Naive thymus-derived CD8-positive, alpha-beta T cell (primary cell): Measurements from ENCODE around the gene ROR1. TPM values are rescaled to one million over a fixed set of nuclear protein-coding genes. Genes with fewer than 3 reads are reported as not detected.

Experiments
- ATAC-seq, 2 donors: fragments of 150-1000 bp; cut with Tn5 transposase in 1 of 2; sonication (Bioruptor Pico), chemical (Tn5 transposase) in 1 of 2; 1 replicate in 1 of 2; 2 replicates in 1 of 2; pipeline ENCODE4 v1.10.0; 2021; ENCODE audit warnings: mild to moderate bottlenecking in 2 of 2, moderate library complexity in 2 of 2
- POLR2A ChIA-PET: fragments of 350-600 bp; sonication (Branson Sonifier 250); formaldehyde crosslinking; loops from one replicate; lab custom pipeline; 2021; ENCODE audit warnings: antibody characterized with exemption; lab: Charles Lee
- DNase-seq, 10 donors: peaks; one replicate each; pipeline versions ENCODE4 v3.0.0 to v3.0.0-alpha.2; 2020 to 2022
- H3K27ac Mint-ChIP-seq, 10 donors: one replicate each; pipeline ENCODE4 v1.8.0; 2020 to 2022; ENCODE audit warnings: mild to moderate bottlenecking in 10 of 10, mixed read lengths in 10 of 10, moderate library complexity in 4 of 10, inconsistent platforms in 1 of 10
- H3K27me3 Mint-ChIP-seq, 5 donors: one replicate each; pipeline ENCODE4 v1.8.0; 2021 to 2022; ENCODE audit warnings: mixed read lengths in 5 of 5
- H3K36me3 Mint-ChIP-seq, 3 donors: one replicate each; pipeline ENCODE4 v1.8.0; 2020 to 2022; ENCODE audit warnings: mixed read lengths in 3 of 3, mild to moderate bottlenecking in 2 of 3, inconsistent platforms in 1 of 3
- H3K4me1 Mint-ChIP-seq, 4 donors: one replicate each; pipeline ENCODE4 v1.8.0; 2021 to 2022; ENCODE audit warnings: mixed read lengths in 4 of 4
- H3K4me3 Mint-ChIP-seq, 10 donors: one replicate each; pipeline ENCODE4 v1.8.0; 2020 to 2022; ENCODE audit warnings: mild to moderate bottlenecking in 10 of 10, mixed read lengths in 10 of 10, moderate library complexity in 6 of 10, inconsistent platforms in 1 of 10
- H3K9me3 Mint-ChIP-seq, 9 donors: one replicate each; pipeline ENCODE4 v1.8.0; 2020 to 2022; ENCODE audit warnings: mixed read lengths in 9 of 9, mild to moderate bottlenecking in 3 of 9, inconsistent platforms in 1 of 9, moderate library complexity in 1 of 9
- polyA plus RNA-seq, 3 donors: library from polyadenylated mRNA; unstranded; fragments of 300-500 nt; fragmentation: Illumina TruSeq; gene quantifications; one replicate each; pipeline ENCODE4 v1.2.3, GENCODE V29; 2021
- total RNA-seq, 8 experiments: library from RNA in 2 of 8; stranded (reverse) in 2 of 8; gene quantifications; one replicate each; pipeline ENCODE4 v1.2.3 and lab custom pipeline; 2021 to 2026

The ROR1 gene
- total and polyA plus RNA-seq, 5 experiments from 2014 or later, result 0.44 to 0.80 TPM; not detected in 3

DNA sequence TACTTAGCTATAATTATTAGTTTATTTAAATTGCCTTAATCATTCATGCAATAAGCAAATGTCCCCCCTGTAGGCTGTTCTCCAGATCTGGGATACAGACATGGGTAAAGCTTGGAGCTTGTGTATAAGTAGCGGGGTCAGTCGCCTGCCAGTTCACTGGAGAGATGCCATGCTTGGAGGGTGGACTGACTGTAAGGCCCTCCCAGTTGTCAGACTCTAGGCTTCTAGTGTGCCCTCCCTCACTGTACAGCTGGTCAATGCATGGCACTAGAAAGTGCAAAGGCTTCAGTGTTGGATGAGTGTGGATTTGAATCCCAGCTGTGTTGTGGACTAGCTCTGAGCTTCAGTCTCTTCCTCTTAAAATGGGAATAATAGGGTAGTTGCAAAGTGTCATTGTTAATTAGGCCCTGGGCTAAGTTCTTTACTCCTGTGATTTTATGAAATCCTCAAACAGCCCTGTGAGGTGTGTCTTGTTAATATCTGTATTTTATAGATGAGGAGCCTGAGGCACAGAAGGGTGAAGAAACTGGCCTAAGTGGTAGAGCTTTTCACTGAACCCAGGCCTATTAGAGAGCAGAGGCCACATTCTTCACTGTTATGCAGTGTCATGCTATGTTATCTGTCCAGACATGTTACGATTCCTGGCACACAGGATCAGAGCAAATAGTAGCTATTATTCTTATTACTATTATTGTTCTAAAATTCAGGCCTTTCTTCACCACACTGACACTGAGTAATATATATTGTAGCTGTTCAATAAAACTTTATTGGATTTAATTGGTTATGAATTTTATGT, 85.9 kb downstream of the ROR1 start:
- Mint-ChIP-seq H3K27me3 (peaks cover 0 to 7% (median 0%) of the 10 kb centered on the region in 5 donors), H3K4me3 (no peak overlapping the region), H3K36me3 (peaks cover 0 to 13% (median 4%) of the 10 kb centered on the region in 3 donors), H3K4me1 (no peaks in the 10 kb centered on the region), H3K9me3 (peaks cover 5 to 37% (median 15%) of the 10 kb centered on the region in 9 donors), H3K27ac (no peak overlapping the region)
- POLR2A ChIA-PET, result no interaction called here
- no peak for DNase-seq
- no peak for ATAC-seq

DNA sequence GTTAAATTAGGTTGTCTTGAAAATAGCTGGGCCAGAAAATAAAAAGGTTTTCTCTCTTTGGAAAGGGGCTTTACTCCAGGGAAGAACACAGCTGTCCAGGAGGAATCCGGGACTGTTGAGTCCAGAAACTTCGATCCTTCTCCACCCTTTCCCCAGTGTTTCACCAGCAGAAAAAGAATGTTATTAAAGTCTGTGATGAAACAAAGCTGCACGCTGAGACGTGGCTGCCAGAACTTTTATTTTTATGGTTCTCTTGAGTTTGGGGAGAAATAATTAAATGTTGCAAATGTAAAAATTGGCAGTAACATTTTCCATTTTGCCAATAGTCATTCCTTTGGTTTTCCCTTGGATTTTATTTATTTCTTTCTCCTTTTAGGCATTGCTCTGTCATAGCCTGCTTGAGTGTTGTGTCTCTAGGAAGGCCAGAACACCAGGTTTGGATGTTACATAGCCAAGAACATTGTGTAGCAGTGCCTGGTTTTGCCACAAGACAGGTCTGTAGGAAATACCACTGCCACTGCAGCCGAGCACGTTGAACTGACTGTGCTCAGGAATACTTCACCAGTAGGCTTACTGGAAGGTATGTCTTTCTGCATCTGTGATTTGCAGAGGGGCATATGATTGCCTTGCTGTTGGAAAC, 87.4 kb downstream of the ROR1 start:
- ATAC-seq, result no peak
- Mint-ChIP-seq H3K36me3 (peaks cover 0 to 9% (median 4%) of the 10 kb centered on the region in 3 donors), H3K27me3 (peaks cover 0 to 7% (median 0%) of the 10 kb centered on the region in 5 donors), H3K9me3 (peaks cover 1 to 24% (median 8%) of the 10 kb centered on the region in 9 donors), H3K4me3 (no peak overlapping the region), H3K4me1 (no peaks in the 10 kb centered on the region), H3K27ac (no peak overlapping the region)
- no peak for DNase-seq
- POLR2A ChIA-PET, result no interaction called here

DNA sequence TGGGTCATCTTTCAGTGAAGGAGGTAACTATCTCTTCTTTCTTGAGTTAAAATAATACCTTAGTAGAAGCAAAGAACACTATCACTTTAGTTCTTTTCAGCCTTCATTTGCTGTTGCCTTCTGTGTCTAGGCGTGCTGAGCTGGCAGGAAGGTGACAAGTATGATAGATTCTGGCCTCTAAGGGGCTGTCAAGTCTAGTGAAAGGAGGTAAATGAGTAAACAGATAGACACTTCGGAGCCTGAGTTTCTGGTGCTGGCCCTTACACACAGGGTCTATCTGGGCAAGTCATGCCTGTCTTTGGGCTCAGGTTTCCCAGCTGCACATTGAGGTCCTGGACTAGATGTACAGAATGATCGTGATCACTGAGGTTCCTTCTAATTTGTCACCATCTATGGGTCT, 89.3 kb downstream of the ROR1 start:
- Mint-ChIP-seq H3K27me3 (peaks cover 0 to 5% (median 0%) of the 10 kb centered on the region in 5 donors), H3K27ac (no peak overlapping the region), H3K36me3 (no peaks in the 10 kb centered on the region), H3K4me1 (no peaks in the 10 kb centered on the region), H3K4me3 (no peak overlapping the region), H3K9me3 (peaks cover 0 to 5% (median 0%) of the 10 kb centered on the region in 9 donors)
- POLR2A ChIA-PET, result no interaction called here
- ATAC-seq, result no peak
- no peak for DNase-seq

DNA sequence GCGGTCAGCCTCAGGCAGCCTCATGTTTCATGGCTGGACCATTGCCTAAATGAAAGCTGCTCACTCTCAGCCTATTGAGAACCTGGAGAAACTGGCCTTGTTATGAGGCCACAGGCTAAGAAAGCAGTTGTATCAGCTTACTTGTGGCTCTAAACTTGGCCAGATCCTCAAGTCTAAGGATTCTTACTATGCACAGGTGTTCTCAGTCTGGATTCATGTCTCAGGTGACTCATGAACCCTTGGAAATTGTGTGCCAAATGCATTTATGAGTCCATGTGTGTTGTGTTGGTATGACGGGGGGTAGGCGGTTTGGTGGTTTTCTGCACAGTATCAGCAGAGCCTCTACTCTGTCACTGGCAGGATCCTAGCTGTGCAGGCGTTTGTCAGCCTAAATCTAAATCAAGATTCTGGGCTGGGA, 90.4 kb downstream of the ROR1 start:
- POLR2A ChIA-PET, result no interaction called here
- no peak overlapping the region for H3K4me3 Mint-ChIP-seq
- no peaks in the 10 kb centered on the region for H3K9me3 Mint-ChIP-seq
- no peaks in the 10 kb centered on the region for H3K36me3 Mint-ChIP-seq
- ATAC-seq, result no peak
- DNase-seq, result no peak
- H3K27me3 Mint-ChIP-seq, result peaks cover 0 to 4% (median 0%) of the 10 kb centered on the region in 5 donors
- no peak overlapping the region for H3K27ac Mint-ChIP-seq
- no peaks in the 10 kb centered on the region for H3K4me1 Mint-ChIP-seq

DNA sequence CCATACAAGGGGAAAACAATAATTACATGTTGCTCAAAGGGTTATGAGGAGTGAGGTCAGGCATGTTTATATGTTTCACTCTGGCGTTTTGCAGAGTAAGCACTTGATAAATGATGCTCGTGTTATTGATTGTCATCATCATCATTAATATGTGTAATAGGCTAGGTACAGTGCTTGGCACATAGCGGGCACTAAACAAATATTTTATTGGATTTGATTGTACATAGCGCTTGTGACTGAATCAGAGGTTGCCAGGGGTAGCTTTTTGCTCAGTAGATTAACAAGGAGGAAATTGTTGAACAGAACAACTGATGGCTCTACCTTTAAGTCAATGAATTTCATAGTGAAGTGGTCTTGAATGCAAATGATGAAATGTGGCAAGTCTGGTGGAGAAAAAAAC, 91.7 kb downstream of the ROR1 start:
- Mint-ChIP-seq H3K27me3 (peaks cover 0 to 3% (median 1%) of the 10 kb centered on the region in 5 donors), H3K4me3 (no peak overlapping the region), H3K9me3 (no peaks in the 10 kb centered on the region), H3K36me3 (no peaks in the 10 kb centered on the region), H3K27ac (no peak overlapping the region), H3K4me1 (no peaks in the 10 kb centered on the region)
- POLR2A ChIA-PET, result no interaction called here
- ATAC-seq (no peak), DNase-seq (no peak)

DNA sequence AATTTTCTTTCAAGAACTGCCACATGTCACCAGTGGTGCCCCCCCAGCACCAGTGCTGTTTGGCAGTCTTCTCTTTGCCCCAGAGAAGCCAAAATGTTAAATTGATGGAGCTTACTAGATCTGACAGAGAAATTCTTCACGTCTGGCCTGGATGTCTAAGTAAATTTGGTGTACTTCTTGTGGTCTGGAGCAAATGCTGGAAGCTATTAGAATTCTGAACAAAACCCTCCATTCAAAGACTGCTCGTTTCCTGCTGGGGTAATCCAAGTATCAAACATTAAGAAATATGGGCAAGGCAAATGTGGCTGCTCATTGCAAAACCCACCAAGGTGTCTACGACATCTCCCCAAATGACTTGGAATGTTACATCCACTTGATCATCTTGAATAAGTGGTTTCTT, 92.3 kb downstream of the ROR1 start:
- no peaks in the 10 kb centered on the region for H3K9me3 Mint-ChIP-seq

DNA sequence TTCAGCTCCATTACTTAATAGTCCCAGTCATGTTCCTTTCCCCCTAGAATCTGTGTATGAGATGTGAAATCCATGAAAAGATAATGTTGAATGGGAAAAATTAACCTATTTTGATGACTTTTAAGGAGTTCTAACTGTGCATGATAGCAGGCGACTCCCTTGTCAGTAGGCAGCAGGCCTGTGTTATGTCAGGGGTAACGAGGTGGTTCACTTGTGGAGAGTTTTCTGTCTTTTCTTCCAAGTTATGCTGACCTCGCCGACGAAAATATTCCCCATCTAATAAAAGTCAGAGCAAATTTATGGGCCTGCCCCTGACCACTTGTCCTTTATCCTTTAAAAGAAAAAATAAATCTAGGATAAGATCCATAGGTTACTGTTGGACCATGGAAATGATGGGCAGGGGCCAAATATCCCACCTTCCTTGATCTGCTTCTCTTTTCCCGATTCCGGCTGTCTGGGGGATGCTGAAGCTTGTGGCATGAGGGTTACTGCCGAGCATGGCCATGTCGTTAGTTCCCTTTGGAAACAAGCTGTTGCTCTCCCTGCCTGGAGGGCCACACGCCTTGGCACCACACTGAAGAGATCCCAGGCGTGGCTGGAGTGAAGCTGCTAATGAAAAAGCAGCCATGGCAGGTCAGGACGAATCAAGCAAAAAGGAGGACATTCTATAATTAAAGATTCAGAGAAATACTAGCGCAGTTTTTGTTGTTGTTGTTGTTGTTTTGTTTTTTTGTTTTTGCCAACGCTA, 93.8 kb downstream of the ROR1 start:
- no peak for ATAC-seq
- no peaks in the 10 kb centered on the region for H3K36me3 Mint-ChIP-seq
- H3K27ac Mint-ChIP-seq, result peak overlapping the region in 1 of 10 donors; percentile 6
- no peaks in the 10 kb centered on the region for H3K9me3 Mint-ChIP-seq
- POLR2A ChIA-PET, result no interaction called here
- no peak for DNase-seq
- H3K4me1 Mint-ChIP-seq, result no peaks in the 10 kb centered on the region
- H3K4me3 Mint-ChIP-seq, result no peak overlapping the region
- H3K27me3 Mint-ChIP-seq, result peaks cover 0 to 3% (median under 1%) of the 10 kb centered on the region in 5 donors

More for the DNA sequence above, 92.3 kb downstream of the ROR1 start:
- Mint-ChIP-seq H3K4me3 (no peak overlapping the region), H3K27me3 (peaks cover 0 to 3% (median 3%) of the 10 kb centered on the region in 5 donors), H3K36me3 (no peaks in the 10 kb centered on the region), H3K27ac (no peak overlapping the region), H3K4me1 (no peaks in the 10 kb centered on the region)
- ATAC-seq (no peak), DNase-seq (no peak)
- POLR2A ChIA-PET, result no interaction called here

DNA sequence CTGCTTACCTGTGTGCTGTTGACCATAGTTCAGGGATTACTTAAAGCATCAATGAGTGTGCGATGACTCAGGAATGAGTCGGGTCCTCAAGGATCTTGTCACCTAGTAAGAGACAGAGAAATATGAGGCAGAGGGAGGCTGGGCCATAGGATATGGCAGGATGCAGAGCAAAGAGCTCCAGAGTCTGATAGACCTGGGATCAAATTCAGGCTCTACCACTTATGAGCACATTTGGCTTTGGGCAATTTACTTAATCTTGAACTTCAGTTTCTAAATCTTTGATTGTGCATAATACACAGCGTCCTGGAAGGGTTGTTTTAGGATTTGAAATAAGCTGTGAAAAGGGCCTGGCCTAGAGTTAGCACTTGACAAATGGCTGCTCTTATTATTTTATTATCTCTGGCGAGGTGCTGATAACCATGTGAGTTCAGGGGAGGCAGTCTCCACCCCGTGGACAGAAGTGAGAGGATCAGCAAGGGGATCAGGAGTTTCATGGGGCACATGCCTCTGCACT, 94.5 kb downstream of the ROR1 start:
- Mint-ChIP-seq H3K27me3 (peaks cover 0 to 3% (median 0%) of the 10 kb centered on the region in 5 donors), H3K4me3 (no peak overlapping the region), H3K27ac (no peak overlapping the region), H3K4me1 (no peaks in the 10 kb centered on the region), H3K36me3 (no peaks in the 10 kb centered on the region), H3K9me3 (no peaks in the 10 kb centered on the region)
- no peak for ATAC-seq
- POLR2A ChIA-PET, result no interaction called here
- no peak for DNase-seq

DNA sequence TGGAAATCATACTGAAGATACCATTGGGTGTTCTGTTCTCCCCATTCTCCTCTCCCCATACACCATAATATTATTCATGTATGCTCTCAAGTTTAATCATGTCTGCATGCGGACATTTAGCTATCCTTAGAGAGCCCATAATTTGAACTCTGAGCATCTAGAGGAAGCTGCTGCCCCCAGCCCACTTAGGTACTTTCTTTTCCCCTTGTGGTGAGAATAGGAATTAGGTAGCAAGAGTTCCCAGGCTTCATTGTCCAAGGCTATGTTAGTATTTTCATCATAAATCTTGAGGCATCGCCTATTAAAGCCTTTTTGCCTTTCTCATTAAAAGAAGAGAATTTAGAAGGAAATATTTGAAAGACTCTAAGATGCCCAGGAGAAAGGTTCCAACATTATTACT, 96.3 kb downstream of the ROR1 start:
- Mint-ChIP-seq H3K4me3 (no peak overlapping the region), H3K9me3 (no peaks in the 10 kb centered on the region), H3K36me3 (no peaks in the 10 kb centered on the region), H3K27me3 (peaks cover 0 to 3% (median 1%) of the 10 kb centered on the region in 5 donors), H3K4me1 (no peaks in the 10 kb centered on the region), H3K27ac (no peak overlapping the region)
- ATAC-seq (no peak), DNase-seq (no peak)
- POLR2A ChIA-PET, result no interaction called here

DNA sequence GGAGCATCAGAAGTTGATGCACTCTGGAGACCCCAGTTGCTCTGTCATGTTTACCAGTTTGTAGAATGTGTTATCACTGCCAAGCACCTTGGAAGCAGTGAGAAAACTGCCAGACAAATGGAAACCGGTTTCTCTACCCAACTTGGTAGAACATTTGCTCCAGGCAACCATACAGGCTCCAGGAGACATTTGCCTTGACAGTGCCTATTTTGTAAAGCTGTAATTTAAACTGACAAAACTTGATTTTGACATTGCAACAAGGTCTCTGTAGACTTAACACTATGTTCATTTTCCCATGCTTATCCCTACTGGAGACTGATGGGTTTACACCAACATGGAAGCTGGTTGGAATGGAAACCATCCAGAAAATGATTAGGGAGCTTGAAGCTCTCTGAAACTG, 97.6 kb downstream of the ROR1 start:
- no peak for ATAC-seq
- H3K9me3 Mint-ChIP-seq, result no peaks in the 10 kb centered on the region
- no peak for DNase-seq
- no peaks in the 10 kb centered on the region for H3K4me1 Mint-ChIP-seq
- peaks cover 0 to 3% (median 1%) of the 10 kb centered on the region in 5 donors for H3K27me3 Mint-ChIP-seq
- H3K36me3 Mint-ChIP-seq, result no peaks in the 10 kb centered on the region
- no peak overlapping the region for H3K27ac Mint-ChIP-seq
- POLR2A ChIA-PET, result no interaction called here
- H3K4me3 Mint-ChIP-seq, result no peak overlapping the region

DNA sequence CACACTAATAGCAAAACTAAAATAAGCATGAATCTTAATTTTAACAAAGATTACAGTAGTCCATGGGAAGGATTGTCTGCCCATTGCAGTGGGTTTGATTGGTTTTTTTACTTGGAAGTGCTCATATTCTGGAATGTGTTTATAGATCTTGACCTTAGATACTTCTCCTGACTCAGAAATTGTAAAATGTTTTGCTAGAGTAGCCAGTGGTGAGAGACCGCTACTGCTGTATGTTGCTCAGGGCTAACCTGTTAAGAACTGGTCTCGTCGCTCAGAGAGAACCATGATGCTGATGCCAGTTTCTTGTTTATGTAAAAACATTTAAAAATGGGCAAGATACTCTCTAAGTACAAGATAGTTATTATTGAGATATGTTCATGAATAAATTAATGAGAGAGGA, 99.9 kb downstream of the ROR1 start:
- ATAC-seq (no peak), DNase-seq (no peak)
- POLR2A ChIA-PET, result no interaction called here
- no peak overlapping the region for H3K4me3 Mint-ChIP-seq
- H3K27me3 Mint-ChIP-seq, result peaks cover 0 to 6% (median 1%) of the 10 kb centered on the region in 5 donors
- no peaks in the 10 kb centered on the region for H3K4me1 Mint-ChIP-seq
- H3K27ac Mint-ChIP-seq, result no peak overlapping the region
- no peaks in the 10 kb centered on the region for H3K9me3 Mint-ChIP-seq
- no peaks in the 10 kb centered on the region for H3K36me3 Mint-ChIP-seq

DNA sequence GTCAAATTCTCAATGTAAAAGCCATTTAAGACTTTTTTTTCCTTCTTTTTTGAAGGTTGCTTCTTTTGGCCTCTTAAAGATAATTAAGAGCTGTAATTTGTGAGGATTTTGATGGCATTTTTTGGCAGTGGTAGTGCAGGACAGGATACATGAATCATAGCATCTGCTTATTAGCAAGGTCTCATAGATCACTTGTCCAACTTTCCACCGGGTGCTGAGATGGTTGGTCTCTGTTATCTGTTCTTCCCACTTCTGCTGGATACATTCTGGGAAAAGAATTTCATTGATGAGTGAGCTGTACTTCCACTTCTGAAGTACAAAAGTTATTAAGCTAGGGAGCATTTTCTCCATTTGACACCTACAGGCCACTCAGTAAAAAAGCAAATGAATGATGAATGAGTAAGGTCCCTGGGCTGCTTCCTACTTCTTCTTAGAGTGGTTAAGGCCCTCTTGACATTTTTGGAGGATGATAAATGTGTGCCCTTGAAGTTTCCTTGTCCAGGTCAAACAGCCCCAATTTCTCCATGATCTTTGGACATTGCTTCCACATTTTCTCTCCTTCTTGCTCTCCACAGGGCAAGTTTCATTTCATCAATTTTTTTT, 100.6 kb downstream of the ROR1 start:
- POLR2A ChIA-PET, result no interaction called here
- no peaks in the 10 kb centered on the region for H3K36me3 Mint-ChIP-seq
- peaks cover 0 to 6% (median 1%) of the 10 kb centered on the region in 5 donors for H3K27me3 Mint-ChIP-seq
- no peak overlapping the region for H3K27ac Mint-ChIP-seq
- no peak for DNase-seq
- ATAC-seq, result no peak
- H3K9me3 Mint-ChIP-seq, result no peaks in the 10 kb centered on the region
- no peak overlapping the region for H3K4me3 Mint-ChIP-seq
- H3K4me1 Mint-ChIP-seq, result no peaks in the 10 kb centered on the region
